Measurements from ENCODE around the gene ZBTB37. TPM values are rescaled to one million over a fixed set of nuclear protein-coding genes. Genes with fewer than 3 reads are reported as not detected.
A peak's percentile ranks its signal among the peaks of the same experiment; 100 is the strongest.
"Not testable (repeated sequence)": the region's sequence is repeated elsewhere in the genome, so short reads cannot be mapped to it uniquely, and the experiment has no call there.

Gene ZBTB37
- total RNA-seq, 1 donor from 2014 or later: 26.5 TPM

GRCh38 chr1:173863224-173864161 lies 4.7 kb upstream of the ZBTB37 start:
- intact Hi-C loops (cut with DNase I): no loop called here
- ATAC-seq: no peak
- DNase-seq (ENCODE audit: low spot score): no peak

GRCh38 chr1:173864179-173864867 lies 3.9 kb upstream of the ZBTB37 start:
- intact Hi-C loops (cut with DNase I): no loop called here
- no peak for ATAC-seq
- no peak for DNase-seq (ENCODE audit: low spot score)

- DNase-seq (ENCODE audit: low spot score): no peak
- ATAC-seq: no peak
- intact Hi-C loops (cut with DNase I): no loop called here
Observed at GRCh38 chr1:173865468-173866164, 2.6 kb upstream of the ZBTB37 start.

- DNase-seq (ENCODE audit: low spot score) (no peak), ATAC-seq (no peak)
- intact Hi-C loops (cut with DNase I): no loop called here
Observed at GRCh38 chr1:173866413-173867115, 1.6 kb upstream of the ZBTB37 start.

- peak; percentile 21 for ATAC-seq
Observed at GRCh38 chr1:173867141-173867752, 933 bp upstream of the ZBTB37 start.

GRCh38 chr1:173867753-173868265 lies 371 bp upstream of the ZBTB37 start, which contains the start of gene GAS5:
GAS5 (minus strand) TSS chr1:173867989.
- intact Hi-C loops (cut with DNase I): no loop called here
- ATAC-seq (peak; percentile 98), DNase-seq (ENCODE audit: low spot score) (peak; percentile 100)

More at GRCh38 chr1:173867141-173867752, 933 bp upstream of the ZBTB37 start:
- intact Hi-C loops (cut with DNase I): no loop called here
- DNase-seq (ENCODE audit: low spot score): no peak

- DNase-seq (ENCODE audit: low spot score) (no peak), ATAC-seq (no peak)
- intact Hi-C loops (cut with DNase I): no loop called here
Observed at GRCh38 chr1:173869021-173869359, 810 bp downstream of the ZBTB37 start.

- intact Hi-C loops (cut with DNase I): no loop called here
- no peak for ATAC-seq
- no peak for DNase-seq (ENCODE audit: low spot score)
Observed at GRCh38 chr1:173870252-173871075, 2.3 kb downstream of the ZBTB37 start.

GRCh38 chr1:173871091-173871490 lies 2.9 kb downstream of the ZBTB37 start:
- DNase-seq (ENCODE audit: low spot score) (no peak), ATAC-seq (no peak)
- intact Hi-C loops (cut with DNase I): no loop called here

GRCh38 chr1:173871500-173871899 lies 3.3 kb downstream of the ZBTB37 start:
- DNase-seq (ENCODE audit: low spot score) (no peak), ATAC-seq (no peak)
- intact Hi-C loops (cut with DNase I): no loop called here

GRCh38 chr1:173876732-173877131 lies 8.6 kb downstream of the ZBTB37 start:
- no peak for DNase-seq (ENCODE audit: low spot score)
- intact Hi-C loops (cut with DNase I): no loop called here
- ATAC-seq: no peak

GRCh38 chr1:173878251-173878650 lies 10.1 kb downstream of the ZBTB37 start:
- intact Hi-C loops (cut with DNase I): no loop called here
- DNase-seq (ENCODE audit: low spot score) (no peak), ATAC-seq (no peak)

GRCh38 chr1:173881117-173881516 lies 12.9 kb downstream of the ZBTB37 start:
- intact Hi-C loops (cut with DNase I); ATAC-seq; DNase-seq (ENCODE audit: low spot score): not testable (repeated sequence)

- DNase-seq (ENCODE audit: low spot score) (no peak), ATAC-seq (no peak)
Observed at GRCh38 chr1:173884701-173885100, 16.5 kb downstream of the ZBTB37 start.

GRCh38 chr1:173886746-173887611 lies 18.8 kb downstream of the ZBTB37 start:
- intact Hi-C loops (cut with DNase I): no loop called here
- DNase-seq (ENCODE audit: low spot score) (no peak), ATAC-seq (no peak)

More at GRCh38 chr1:173884701-173885100, 16.5 kb downstream of the ZBTB37 start:
- intact Hi-C loops (cut with DNase I): no loop called here

GRCh38 chr1:173887627-173888026 lies 19.4 kb downstream of the ZBTB37 start:
- ATAC-seq: no peak
- intact Hi-C loops (cut with DNase I): no loop called here
- no peak for DNase-seq (ENCODE audit: low spot score)

GRCh38 chr1:173888749-173889148 lies 20.6 kb downstream of the ZBTB37 start:
- intact Hi-C loops (cut with DNase I): no loop called here
- DNase-seq (ENCODE audit: low spot score): no peak

More at GRCh38 chr1:173888749-173889148, 20.6 kb downstream of the ZBTB37 start:
- ATAC-seq: no peak

All from sciatic nerve (tissue), 2 donors.